T-helper 1 cell treated with Interleukin-12 subunit alpha and Interleukin-12 subunit beta and Interleukin-4 antibody, amounts not matched to agents 30 μg/mL and 1 μg/mL, for 36 hours (primary cell): Measurements from ENCODE around the gene SNX32.
A peak's percentile ranks its signal among the peaks of the same experiment; 100 is the strongest.

ENCODE experiments used
- H3K27ac Mint-ChIP-seq: one replicate; pipeline ENCODE4 v1.8.0; 2021; ENCODE audit warnings: mild to moderate bottlenecking, mixed read lengths
- H3K27me3 Mint-ChIP-seq: one replicate; pipeline ENCODE4 v1.8.0; 2021; ENCODE audit warnings: low read depth, mixed read lengths
- H3K36me3 Mint-ChIP-seq: one replicate; pipeline ENCODE4 v1.8.0; 2021; ENCODE audit warnings: low read depth, mixed read lengths
- H3K4me1 Mint-ChIP-seq: one replicate; pipeline ENCODE4 v1.8.0; 2021; ENCODE audit warnings: low read depth, mixed read lengths
- H3K4me3 Mint-ChIP-seq: one replicate; pipeline ENCODE4 v1.8.0; 2021; ENCODE audit warnings: mild to moderate bottlenecking, moderate library complexity, mixed read lengths
- H3K9me3 Mint-ChIP-seq: one replicate; pipeline ENCODE4 v1.8.0; 2021; ENCODE audit warnings: mixed read lengths

The SNX32 gene

GRCh38 chr11:65896034-65896999 is 62.6 kb downstream of the SNX32 start:
- H3K36me3 Mint-ChIP-seq: peaks cover 2% of the 10 kb centered on the region

DNA sequence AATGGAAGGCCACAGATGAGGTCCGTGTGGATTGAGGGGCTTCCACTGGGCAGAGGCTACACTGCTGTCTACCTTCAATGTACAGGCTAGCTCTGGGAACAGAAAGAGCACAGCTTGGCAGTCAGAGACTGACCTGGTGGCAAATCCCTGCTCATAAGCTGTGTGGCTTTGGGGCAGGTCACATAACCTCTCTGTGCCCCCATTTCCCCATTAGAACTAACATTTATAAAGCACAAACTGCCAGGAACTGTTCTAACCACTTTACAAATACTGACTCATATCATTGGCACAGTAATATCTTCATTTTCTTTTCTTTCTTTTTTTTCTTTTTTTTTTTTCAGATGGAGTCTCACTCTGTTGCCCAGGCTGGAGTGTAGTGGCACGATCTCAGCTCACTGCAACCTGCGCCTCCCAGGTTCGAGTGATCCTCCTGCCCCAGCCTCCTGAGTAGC is 63.3 kb downstream of the SNX32 start:
- H3K36me3 Mint-ChIP-seq: peaks cover 2% of the 10 kb centered on the region
- H3K9me3 Mint-ChIP-seq: no peaks in the 10 kb centered on the region
- H3K4me3 Mint-ChIP-seq: peak overlapping the region; percentile 28
- peaks cover 1% of the 10 kb centered on the region for H3K27me3 Mint-ChIP-seq
- peaks cover 42% of the 10 kb centered on the region for H3K4me1 Mint-ChIP-seq
- H3K27ac Mint-ChIP-seq: peak overlapping the region; percentile 31

More at GRCh38 chr11:65896034-65896999, 62.6 kb downstream of the SNX32 start:
- Mint-ChIP-seq H3K9me3 (no peaks in the 10 kb centered on the region), H3K4me1 (peaks cover 43% of the 10 kb centered on the region), H3K27me3 (no peaks in the 10 kb centered on the region), H3K4me3 (no peak overlapping the region), H3K27ac (peak overlapping the region; percentile 62)

DNA sequence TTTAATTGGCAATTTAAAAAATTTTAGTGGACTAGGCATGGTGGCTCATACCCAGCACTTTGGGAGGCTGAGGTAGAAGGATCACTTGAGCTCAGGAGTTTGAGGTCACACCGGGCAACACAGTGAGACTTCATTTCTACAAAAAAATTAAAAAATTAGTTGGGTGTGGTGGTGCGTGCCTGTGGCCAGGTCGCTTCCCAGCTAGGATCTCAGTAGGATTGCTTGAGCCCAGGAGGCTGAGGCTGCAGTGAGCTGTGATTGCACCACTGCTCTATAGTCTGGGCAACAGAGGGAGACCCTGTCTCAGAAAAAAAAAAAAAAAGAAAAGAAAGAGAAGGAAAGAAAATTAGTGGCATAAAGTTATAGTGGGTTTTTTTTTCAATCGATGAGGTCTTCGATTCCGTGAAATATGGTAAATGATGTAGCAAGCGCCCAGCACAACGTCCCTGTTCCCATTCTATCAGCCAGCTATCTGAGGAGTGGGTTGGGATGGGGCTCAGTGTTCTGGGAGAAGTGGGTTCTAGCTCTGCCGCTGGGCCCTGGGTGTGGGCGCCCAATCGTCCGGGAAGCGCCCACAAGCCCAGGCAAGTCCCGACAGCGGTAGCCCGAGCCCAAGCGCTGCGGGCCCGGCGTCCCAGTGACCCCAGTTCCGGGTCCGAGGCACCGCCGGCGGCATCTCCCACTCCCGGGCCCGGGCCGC is 65.0 kb downstream of the SNX32 start:
- peaks cover 29% of the 10 kb centered on the region for H3K4me1 Mint-ChIP-seq
- H3K27ac Mint-ChIP-seq: peak overlapping the region; percentile 84
- peak overlapping the region; percentile 70 for H3K4me3 Mint-ChIP-seq
- peaks cover 8% of the 10 kb centered on the region for H3K27me3 Mint-ChIP-seq
- peaks cover 2% of the 10 kb centered on the region for H3K36me3 Mint-ChIP-seq
- no peaks in the 10 kb centered on the region for H3K9me3 Mint-ChIP-seq

- Mint-ChIP-seq H3K27me3 (peaks cover 12% of the 10 kb centered on the region), H3K9me3 (no peaks in the 10 kb centered on the region), H3K27ac (peak overlapping the region; percentile 55), H3K4me1 (peaks cover 23% of the 10 kb centered on the region), H3K4me3 (peak overlapping the region; percentile 67), H3K36me3 (peaks cover 2% of the 10 kb centered on the region)
Measured at GRCh38 chr11:65899356-65900124, 65.8 kb downstream of the SNX32 start.

DNA sequence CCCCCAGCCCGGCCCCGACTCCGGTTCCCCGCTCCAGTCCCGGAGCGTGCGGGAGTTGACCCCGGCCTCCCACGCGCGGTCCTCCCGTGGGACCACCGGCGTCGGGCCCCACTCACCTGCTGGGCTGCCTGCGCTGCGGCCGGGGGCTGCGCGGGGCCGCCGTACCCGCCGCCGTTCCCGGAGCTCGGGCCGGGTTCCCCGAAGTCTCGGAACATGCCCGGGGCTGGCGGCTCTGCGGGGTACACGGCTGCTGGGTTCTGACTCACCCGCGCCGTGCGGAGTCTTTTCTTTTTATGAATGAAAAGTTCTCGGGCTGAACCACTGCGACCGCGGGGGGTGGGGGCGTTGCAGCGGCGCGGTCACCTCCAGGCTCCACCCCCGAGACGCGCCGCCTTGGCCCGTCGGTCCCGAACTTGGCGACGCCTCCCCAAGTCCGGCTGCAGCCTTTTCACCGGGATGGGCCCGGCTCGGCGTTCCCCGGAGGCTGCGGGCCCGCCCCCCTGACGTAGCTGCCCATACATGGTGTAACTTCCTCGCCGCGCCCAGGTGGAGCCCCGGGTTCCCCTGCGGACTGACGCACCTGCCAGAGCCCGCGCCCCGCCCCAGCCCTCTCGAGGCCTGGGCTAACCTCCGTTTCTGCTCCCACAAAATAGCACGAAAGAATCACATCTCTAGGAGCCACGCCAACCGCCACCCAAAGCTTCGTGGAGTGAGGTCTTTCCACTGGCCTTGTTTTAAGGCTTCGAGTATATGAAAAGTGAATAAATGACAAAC is 66.5 kb downstream of the SNX32 start, which contains the start of gene FOSL1:
TSS of gene FOSL1 (minus strand) at position 264 of the 774 bp plus-strand sequence. CDS start at position 215, 49 bp downstream.
- Mint-ChIP-seq H3K4me3 (peak within 1 kb of the TSS; percentile 67), H3K9me3 (no peaks in the 10 kb centered on the region), H3K4me1 (peaks cover 20% of the 10 kb centered on the region), H3K27me3 (peaks cover 12% of the 10 kb centered on the region), H3K27ac (peak within 1 kb of the TSS; percentile 80), H3K36me3 (peaks cover 2% of the 10 kb centered on the region)

GRCh38 chr11:65900899-65901180 is 67.1 kb downstream of the SNX32 start:
- peaks cover 12% of the 10 kb centered on the region for H3K27me3 Mint-ChIP-seq
- H3K27ac Mint-ChIP-seq: peak overlapping the region; percentile 80
- no peaks in the 10 kb centered on the region for H3K9me3 Mint-ChIP-seq
- peaks cover 2% of the 10 kb centered on the region for H3K36me3 Mint-ChIP-seq
- H3K4me1 Mint-ChIP-seq: peaks cover 16% of the 10 kb centered on the region
- no peak overlapping the region for H3K4me3 Mint-ChIP-seq

DNA sequence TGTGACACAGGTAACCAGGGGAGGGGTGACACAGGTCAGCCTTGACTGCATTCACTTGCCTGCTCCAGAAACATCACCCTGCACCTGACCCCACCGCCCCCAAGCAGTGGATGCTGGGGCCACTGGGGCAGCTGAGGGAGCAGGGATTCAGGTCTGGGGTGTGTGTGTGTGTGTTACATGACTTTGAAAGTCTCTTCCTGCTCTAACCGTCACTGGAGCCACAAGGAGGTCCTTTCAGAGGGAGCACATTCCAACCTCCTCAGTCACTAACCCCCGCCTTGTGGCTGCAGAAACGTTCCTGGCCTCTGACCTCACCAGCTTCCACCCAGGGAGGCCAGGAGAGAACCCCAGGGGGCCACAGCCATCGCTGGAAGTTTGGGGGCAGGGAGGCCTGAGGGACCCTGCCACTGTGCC is 69.3 kb downstream of the SNX32 start:
- Mint-ChIP-seq H3K27me3 (peaks cover 18% of the 10 kb centered on the region), H3K36me3 (no peaks in the 10 kb centered on the region), H3K4me3 (no peak overlapping the region), H3K9me3 (no peaks in the 10 kb centered on the region), H3K4me1 (peaks cover 10% of the 10 kb centered on the region), H3K27ac (no peak overlapping the region)
